ENCODE results near the gene SYNDIG1.

The SYNDIG1 gene

DNA sequence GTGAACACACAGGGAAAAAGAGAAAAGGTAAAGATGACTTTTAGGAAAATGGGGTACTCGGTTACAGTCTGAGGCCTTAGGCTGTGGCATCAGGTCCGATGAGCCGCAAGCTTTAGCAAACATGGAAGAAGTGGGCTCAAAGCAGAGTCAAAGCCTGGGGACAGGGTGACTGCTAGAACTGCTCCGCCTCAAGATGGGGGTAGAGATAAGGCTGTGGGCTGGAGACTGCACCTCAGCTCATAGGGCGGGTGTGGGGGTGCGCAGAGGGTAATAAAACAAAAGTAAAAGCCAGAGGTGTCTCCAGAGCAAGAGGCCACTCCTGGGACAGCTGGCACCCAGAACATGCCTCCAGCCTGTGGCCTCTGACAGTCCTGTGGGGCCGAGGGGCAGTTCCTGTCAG, 21.3 kb upstream of the SYNDIG1 start:
- no peak for DNase-seq (ENCODE audit: low read depth)

- no peak for DNase-seq (ENCODE audit: low read depth)
These were observed 20.3 kb upstream of the SYNDIG1 start for GRCh38 chr20:24449026-24449720.

- DNase-seq (ENCODE audit: low read depth) = no peak
These were observed 19.3 kb upstream of the SYNDIG1 start for GRCh38 chr20:24450177-24450576.

DNA sequence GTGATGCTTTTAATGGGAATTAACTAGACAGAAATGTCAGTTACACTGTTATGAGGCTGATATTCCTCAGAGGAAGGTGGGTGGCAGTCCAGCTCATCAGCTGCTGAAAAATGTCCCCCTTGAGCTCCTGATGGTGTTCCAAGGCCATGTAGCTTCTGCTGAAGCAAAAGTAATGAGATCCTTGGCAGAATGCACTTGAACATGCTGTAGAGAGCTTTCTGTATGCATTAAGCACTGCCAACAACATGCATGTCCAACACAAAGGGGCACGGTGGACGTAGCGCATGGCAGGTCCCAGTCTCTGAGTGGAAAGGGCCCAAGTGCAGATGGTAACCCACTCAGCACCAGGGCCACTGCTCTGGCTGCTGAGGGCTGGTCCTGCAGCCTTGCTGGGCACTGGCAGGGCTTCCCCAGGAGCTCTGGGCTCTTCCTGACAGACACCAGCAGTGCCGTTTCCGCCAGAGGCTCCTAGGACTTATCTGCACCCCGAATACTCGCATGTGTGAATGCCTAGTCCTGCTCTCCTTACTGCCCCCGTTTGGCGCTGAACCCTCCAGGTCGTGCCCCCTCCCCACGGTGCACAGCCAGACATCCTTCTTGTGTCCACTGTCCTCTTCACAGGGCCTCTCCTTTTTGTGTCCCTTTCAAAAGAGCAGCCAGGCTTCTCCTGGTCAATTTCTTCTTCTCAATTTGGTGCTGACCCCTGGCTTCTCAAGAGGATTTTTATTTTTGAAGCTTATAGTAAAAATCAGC, 18.6 kb upstream of the SYNDIG1 start:
- DNase-seq (ENCODE audit: low read depth) = no peak

DNA sequence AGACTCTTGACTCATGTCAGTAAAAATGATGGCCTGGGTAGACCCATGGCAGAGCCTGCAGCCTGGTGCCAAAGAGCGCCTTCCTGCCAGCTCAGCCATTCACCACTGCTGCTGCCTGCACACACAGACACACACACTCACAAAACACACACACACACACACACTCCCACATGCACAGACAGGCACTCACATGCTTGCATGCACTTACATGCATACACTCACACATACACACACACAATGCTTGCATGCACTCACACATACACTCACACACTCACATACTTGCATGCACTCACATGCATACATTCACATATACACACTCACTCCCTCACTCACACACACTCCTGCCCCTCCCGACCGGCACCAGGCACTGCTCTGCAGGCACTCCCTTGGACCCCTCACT, 18.0 kb upstream of the SYNDIG1 start:
- no peak for DNase-seq (ENCODE audit: low read depth)

DNA sequence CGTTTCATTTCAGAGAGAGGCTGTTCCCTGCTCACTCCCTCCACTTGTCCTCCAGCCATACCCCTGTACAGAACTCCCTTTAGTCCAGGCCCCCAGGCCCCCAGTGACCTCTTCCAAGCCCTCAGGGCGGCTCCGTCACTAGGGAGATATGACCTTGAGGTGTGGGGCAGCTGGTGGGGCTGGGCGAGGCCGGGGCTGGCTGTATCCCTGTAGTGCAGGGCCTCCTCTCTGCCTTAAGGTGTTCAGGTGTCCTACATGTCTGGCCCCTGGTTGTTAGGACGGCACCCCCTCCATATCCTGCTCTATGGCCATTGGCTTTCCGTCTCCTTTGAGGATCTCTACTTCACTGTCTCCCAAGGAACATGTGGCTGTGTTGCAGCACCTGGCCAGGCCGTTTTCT, 17.4 kb upstream of the SYNDIG1 start:
- DNase-seq (ENCODE audit: low read depth) = no peak

DNA sequence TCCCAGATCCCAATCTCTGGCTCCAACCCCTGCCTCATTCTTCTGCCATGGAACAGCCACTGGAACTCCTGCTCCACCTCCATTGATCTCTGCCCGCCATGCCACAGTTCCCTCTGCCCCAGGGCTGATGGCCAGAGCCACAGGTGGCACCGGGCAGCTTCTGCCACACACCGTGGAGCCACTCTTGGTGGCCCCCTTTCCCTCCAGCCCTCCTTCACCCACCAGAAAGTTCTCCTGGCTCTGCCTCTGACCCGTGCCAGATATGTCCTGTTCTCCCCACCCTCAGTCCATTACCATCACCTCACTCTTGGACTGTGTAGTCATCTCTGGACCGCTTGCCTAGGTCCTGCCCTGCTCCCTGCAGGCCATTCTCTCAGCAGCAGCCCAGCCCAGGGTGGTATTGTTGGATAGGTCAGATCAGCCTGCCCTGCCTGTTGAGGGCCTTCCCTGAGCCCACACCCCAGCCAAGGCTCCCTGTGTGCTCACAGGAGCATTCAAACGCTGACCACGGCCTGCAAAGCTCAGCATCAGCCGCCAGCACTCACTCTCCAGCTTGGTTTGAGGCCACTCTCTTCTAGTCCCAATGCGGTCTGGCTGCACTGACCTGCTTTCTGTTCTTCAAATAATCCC, 16.8 kb upstream of the SYNDIG1 start:
- no peak for DNase-seq (ENCODE audit: low read depth)

GRCh38 chr20:24453869-24454268, 15.6 kb upstream of the SYNDIG1 start:
- no peak for DNase-seq (ENCODE audit: low read depth)

DNA sequence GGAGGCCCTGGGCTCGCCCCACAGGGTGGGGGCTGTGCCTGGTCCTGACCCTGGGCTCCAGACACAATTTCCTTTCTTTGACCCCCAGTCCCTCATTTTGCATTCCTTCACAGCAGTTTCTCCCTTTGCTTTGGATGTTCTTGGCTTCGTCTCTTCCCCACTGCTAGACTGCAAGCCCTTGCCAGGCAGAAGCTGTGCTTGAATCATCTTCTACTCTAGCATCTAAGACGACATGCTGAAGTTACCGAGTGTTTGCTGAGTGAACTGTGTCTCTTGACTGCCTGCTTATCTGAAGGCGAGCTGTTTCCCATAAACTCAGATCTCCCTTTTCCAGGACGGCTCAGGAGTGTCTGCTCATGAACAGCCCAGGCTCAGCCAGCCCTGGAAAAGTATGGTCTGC, 14.3 kb upstream of the SYNDIG1 start:
- no peak for DNase-seq (ENCODE audit: low read depth)

DNA sequence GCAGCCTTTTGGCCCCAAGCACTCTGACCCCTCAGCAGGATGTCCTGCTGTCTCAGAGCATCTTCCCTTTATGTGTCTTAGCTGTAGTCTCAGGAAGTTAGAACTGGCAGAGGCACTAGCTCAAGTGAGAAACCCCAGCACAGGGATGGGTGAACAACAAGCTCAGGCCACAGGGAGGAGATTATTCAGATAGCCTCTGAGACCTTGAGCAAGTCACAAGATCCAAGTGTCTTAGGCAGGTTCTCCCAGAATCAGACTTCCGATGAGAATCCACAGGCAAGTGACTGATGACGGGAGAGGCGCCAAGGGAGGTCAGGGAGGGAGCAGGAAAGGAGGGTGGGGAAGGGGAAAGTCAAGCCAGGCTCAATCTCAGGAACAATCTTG, 13.0 kb upstream of the SYNDIG1 start:
- DNase-seq (ENCODE audit: low read depth) = no peak

GRCh38 chr20:24458436-24458835, 11.0 kb upstream of the SYNDIG1 start:
- DNase-seq (ENCODE audit: low read depth) = no peak

DNA sequence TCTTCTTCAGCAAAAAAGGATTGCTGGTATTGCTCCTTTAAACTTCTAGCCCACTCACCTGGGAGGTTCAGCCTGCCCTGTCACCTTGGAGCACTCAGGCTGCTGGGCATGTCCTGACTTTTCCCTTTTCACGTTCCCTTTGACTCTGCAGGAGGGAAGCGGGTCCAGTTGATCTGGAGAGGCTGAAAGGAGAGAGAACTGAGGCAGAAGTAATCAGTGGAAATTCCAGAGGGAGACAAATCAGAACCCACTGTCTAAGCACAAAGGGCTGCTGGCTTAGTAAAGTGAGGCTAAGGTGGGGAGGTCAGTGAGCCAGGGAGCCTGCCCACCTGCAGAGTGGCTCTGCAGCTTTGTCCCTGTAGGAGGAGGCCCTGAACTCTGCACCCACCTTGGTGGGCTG, 9.7 kb upstream of the SYNDIG1 start:
- no peak for DNase-seq (ENCODE audit: low read depth)

DNA sequence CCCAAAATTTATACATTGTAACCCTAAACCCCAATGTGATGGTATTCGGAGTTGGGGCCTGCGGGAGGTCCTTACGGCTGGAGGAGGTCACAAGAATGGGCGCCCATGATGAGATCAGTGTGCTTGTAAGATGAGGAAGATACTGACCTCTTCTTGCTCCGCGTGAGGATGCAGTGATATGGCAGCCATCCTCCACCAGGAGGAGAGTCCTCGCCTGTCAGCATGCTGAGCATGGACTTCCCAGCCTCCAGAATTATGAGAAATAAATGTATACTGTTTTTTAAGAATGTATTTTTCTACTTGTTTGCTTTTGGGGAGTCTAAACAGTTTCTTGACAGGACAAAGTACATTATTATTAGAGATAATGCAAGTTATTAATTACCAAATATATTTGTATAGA, 8.7 kb upstream of the SYNDIG1 start:
- no peak for DNase-seq (ENCODE audit: low read depth)

DNA sequence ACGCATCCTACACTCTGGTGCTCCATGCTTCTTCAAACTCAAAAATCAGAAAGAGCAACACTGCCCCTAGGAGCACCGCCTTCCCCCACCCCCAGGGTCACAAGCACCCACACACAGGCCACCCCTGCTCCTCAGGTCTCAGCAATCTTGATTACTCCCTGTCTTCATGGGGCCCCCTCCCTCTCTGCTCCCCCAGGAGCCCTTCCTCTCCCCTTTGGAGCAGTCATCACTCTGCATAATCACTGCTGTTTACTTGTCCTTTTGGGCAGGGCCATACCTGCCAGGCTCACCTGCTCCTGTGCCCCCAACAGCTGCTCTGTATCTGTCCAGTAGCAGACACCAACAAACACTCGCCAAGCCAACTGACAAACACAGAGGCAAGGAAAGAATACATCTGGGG, 7.6 kb upstream of the SYNDIG1 start:
- no peak for DNase-seq (ENCODE audit: low read depth)

- DNase-seq (ENCODE audit: low read depth) = no peak
These were observed 6.9 kb upstream of the SYNDIG1 start for GRCh38 chr20:24462460-24463010.

GRCh38 chr20:24465159-24465558, 4.3 kb upstream of the SYNDIG1 start:
- DNase-seq (ENCODE audit: low read depth) = no peak

- DNase-seq (ENCODE audit: low read depth) = no peak
These were observed 3.7 kb upstream of the SYNDIG1 start for GRCh38 chr20:24465730-24466129.

DNA sequence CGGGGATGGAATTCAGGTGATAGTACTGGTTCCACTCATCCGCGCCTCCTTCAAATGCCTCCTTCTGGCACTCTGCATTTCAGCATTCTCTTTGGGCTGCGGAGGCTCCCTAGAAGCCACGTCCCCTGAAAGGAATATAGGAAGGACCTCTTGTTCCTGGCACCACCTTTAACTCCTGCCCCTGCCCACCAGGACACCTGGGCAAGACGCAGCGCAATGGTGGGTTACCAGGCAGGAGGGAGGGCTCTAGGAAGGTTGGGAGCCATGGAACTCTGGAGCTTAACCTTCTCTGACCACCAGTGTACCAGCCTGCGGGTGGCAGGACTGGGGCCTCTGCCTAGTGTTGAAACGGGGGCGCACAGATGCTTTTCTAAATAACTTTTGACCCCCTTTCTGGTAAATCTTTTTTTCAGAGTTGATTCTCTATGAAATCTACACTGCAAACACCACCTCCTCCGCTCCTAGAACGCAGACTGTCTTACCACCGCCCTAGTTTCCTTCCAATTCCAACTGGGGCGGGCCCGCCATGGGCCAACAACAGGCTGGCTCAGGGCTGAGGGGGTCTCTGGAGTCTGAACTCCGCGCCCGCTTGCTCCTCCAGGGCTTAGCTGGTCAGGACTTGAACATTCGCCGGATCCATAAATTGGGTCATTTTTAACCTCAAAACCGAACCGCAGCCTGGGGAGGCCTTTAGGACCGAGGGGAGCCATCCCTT, 871 bp upstream of the SYNDIG1 start:
- no peak for DNase-seq (ENCODE audit: low read depth)

GRCh38 chr20:24469894-24470745, 691 bp downstream of the SYNDIG1 start:
- DNase-seq (ENCODE audit: low read depth) = no peak

DNA sequence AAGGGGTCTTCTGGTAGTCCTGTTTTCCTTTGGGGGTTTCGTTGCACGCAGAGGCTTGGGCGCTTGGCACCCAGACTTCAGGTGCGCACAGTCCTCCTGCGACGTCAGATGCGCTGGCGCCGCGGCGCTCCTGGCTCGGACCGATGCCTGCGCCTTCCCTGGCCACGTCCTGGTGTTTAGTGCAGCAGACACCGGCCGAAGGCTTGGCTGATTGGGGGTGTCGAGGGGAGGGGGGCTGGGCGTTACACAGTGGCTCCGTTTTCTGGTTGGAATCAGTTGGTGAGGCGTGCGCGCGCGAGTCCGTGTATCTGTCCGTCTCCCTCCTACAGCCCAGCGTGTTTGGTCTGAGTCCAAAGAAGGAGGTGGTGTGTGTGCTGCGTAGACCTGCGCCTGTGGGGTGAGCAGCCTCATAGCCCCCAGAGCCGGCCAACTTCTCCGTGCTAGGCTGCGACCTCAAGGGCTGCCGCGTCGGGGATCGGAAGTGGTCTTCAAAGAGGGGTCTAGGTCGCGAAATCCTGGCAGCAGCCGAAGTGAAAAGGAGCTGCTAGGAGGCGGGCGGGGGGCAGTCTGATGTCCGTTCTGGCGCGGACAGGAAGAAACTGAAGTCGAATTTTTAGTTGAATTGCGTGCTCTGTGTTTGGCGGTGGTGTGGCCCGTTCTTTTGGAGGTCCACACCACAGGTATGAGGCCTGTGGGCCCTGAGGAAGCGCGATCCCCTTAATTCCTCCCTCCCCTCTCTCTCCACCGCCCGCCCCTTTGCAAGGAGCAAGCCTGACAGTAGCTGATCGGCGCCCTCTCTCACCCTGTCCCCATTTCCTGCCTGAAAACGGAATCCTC, 1.5 kb downstream of the SYNDIG1 start:
- no peak for DNase-seq (ENCODE audit: low read depth)

DNA sequence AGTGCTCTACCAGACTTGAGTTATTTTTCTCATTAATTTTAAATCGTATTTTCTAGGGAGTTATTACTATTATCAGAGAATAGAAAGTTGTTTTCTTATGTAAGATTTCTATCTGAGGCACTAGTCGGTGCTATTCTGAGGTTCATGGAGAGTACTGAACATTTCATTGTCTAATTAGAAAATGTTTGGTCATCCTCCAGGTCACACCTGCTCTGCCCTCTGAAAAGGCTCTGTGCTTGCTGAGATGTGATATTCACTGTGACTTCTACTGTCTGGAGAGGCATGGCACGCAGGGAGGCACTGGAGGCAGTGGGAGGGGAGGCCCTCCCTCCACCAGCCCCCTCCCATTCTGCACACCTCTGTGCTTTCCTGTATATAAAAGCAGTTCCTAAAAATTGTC, 3.0 kb downstream of the SYNDIG1 start:
- no peak for DNase-seq (ENCODE audit: low read depth)
